HG03135 (cell line): ENCODE results near the gene DYNLT3.

Experiments
- ATAC-seq: cut with Tn5 transposase; IDR thresholded peaks from one replicate; pipeline ENCODE4 v1.9.1; 2021; ENCODE audit warnings: mild to moderate bottlenecking, moderate library complexity; ENCODE audit not compliant: unreplicated experiment

Gene DYNLT3, protein sequence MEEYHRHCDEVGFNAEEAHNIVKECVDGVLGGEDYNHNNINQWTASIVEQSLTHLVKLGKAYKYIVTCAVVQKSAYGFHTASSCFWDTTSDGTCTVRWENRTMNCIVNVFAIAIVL

DNA sequence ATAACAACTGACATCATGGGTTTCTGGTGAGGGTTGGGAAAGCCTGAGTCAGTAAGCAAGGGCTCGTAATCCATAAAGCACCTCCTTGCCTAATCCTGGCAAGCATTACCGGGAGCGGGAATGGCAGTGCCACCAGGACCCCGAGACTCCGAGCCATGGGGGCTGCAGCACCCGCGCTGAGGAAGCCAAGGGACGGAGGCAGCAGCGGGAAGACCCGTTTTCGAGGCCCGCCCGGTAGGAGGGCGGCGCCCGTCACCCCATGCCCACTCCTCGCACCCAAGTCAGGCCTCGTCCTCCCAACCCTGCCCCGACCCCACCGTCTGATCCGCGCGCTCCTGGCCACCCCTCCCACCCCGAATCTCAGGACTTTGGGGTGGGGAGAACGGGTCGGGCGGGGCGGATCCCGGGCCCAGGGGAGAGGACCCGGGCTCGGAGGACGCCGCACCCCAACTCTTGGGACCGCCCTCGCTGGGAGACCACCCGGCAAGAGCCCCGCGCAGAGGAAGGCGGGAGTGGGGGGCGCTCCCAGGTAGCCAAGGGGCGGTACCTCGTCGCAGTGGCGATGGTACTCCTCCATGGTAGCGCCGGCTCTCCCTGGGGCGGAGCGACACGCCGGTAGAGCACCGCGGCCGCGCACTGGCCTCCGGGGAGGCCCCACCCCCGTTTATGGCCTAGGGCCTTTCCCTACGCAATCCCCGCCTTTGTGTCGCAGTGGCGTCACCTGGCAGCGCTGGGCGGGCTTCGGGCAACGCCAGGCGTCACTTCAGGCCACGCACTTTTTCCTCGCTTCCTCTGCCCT, at the start of gene DYNLT3:
Gene DYNLT3 (minus strand): TSS at position 638 of the 799 bp plus-strand sequence. CDS start 61 bp downstream, at position 577.
- peak; percentile 99 for ATAC-seq

DNA sequence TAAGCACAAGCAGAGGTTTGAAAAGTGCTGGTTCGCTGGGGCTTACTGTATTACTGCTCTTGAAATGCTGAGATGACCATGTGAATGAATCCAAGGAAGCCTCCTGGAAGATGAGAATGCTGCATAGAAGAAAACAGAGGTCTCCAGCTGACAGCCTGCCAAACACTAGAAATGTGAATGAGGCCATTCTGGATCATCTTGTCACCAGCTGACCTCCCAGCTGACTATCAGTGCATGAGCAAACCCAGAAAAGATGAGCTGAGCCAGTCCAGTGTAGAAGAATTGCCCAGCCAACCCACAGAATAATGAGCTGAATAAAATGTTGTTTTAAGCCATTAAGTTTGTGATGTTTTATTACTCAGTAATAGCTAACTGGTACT, 49.1 kb upstream of the DYNLT3 start:
- ATAC-seq: no peak

DNA sequence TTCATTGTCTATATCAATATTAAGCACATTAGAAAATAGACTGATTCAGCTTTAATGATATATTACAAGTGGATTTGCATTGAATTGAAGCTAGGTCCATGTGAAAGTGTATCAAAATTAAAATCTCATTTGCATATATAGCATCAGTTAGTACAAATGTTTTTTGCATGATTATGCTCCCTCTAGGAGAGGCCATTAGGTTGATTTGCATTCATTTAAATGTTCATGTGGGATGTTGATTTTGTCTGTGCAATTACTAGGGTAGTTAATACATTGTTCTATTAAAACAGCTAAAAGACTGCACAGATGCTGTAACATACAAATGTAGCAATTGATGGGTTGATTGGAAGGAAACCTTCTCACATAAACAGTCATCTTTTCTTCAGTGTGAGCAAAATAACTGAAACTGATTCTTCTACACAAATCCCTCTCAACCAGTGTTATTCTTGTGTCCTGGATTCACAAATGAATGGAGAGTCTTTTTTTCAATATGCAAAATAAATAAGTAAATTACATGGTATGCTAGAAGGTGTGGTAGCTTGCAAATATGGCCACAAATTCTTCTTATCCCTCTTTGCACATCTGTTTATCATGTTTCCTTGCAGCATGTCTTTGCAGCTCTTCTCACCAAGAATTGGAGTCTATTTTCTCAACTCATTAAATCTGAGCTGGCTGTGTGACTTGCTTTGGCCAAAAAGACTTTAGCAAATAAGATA, 48.6 kb upstream of the DYNLT3 start:
- no peak for ATAC-seq

DNA sequence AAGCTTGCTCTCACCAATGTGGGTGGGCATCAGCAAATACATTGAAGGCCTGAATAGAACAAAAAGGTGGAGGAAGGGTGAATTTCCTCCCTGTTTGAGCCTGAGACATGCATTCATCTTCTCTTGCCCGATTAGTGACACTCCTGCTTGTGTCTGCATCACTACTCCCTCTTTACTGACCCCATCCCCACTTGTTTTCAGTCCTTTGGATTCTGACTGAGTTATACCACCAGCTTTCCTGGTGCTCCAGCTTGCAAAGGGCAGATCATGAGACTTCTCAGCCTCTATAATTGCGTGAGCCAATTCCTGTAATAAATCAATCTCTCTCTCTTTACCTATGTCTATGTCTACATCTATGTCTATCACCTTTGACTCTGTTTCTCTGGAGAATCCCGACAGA, 47.4 kb upstream of the DYNLT3 start:
- no peak for ATAC-seq

DNA sequence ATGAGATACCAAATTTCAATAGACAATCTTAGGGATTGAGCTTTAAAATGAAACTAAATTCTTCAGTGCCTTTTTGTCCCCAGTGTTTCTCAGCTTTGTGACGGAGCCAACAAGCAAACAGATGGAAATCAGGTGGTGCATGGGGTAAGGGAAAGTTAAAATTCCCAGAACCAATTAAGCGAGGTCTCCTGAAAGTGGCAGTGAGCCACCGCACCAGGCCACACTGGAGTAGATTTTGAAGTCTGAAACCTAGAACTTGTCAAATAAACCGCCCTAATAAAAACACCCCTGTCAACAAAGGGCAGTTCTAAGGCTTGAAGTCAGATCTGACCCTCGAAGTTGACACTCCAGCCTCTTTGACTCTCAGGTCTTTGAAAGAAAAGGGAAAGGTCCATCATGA, 40.6 kb upstream of the DYNLT3 start:
- no peak for ATAC-seq

DNA sequence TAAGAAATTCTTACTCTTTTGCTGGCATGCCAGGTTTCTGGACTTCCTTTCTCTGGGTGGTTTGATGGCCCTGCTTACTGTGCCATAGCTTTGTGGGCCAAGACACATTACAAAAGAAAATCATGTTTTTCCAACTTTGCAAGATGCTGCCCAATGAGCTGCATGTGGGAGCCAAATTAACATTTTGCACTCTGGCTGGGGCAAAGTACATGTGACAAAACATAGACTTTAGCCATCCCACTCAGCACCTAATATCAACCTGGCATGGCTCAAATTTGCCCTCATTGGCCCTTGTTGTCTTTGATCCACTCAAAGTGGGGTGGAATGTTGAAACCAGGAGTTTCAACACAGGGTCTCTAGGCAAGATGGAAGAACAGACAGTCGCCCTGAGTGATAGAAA, 40.0 kb upstream of the DYNLT3 start:
- ATAC-seq: no peak

DNA sequence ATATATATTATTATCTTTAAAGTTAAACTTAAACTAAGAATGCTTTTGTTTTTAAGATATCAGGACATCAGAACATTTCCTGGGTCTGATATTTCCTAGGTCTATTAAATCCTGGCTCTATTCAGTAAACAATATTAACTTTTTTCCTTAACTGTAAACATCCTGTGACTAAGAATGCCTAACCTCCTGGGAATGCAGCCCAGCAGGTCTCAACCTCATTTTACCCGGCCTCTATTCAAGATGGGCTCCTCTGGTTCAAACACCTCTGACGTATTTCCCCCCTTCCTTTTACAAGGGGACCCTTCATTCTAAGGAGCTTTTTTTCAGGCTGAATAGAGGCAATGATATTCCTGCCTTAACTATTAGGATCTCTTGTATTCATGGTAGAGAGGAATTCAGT, 35.8 kb upstream of the DYNLT3 start:
- ATAC-seq: no peak

DNA sequence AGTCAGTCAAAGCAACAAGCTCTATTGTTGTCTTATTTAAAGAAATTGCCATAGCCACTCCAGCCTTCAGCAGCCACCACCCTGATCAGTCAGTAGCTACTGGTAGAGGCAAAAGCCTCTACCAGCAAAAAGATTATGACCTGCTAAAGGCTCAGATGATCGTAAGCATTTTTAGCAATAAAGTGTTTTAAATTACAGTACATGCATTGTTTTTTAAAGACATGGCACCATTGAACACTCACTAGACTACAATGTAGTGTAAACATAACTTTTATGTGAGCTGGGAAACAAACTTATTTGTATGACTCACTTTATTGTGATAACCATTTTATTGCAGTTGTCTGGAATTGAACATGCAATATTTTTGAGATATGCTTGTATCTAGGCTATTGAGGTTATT, 32.3 kb upstream of the DYNLT3 start:
- ATAC-seq: no peak

DNA sequence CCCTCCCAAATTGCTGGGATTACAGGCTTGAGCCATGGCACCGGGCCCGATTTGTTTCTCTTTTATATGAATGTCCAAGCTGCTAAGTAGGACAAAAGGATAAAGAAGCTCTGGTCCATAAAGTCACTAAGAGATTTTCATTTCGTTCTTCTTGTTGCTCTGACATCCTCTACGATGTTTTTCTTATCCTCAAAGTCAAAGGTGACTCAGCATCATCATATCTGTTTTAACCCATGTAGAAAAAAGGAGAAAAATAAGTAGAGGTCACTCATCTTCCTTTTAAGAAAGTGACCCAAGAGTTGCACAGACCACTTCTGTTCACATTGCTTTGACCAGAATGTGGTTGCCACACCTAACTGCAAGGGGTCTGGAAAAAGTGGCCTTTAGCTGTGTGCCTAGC, 29.3 kb upstream of the DYNLT3 start:
- ATAC-seq: no peak

DNA sequence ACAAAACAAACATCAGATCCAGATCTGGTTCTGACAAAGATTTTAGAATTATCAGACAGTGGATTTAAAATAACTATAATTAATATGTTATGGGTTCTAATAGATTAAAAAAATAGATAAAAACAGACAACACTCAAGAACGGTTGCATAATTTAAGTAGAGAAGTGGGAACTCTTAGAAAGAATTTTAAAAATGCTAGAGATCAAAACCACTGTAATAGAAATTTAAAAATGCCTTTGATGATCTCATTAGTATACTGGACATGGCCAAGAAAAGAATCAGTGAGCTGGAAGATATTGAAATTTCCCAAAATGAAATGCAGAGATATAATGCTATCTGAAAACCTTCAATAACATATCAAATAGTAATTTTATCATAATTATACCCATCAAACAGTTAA, 28.3 kb upstream of the DYNLT3 start:
- ATAC-seq: no peak

DNA sequence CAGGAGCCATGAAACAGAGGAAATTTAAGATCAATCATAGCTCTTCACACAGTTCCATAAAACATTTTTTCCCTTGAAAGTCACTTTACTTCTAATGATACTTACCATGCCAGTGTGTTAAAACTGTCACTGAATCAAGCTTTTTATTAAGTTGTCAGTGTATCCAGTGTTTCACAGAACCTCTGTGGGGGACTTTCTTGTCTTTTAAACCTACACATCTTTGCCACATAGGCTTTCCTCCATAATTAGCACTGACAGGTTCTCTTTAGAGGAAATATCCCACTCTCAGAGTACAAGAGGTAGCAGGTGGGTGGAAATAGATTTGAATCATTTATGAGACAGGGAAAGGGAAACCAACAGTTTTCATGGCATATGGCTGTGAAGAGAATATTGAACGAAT, 25.8 kb upstream of the DYNLT3 start:
- no peak for ATAC-seq

DNA sequence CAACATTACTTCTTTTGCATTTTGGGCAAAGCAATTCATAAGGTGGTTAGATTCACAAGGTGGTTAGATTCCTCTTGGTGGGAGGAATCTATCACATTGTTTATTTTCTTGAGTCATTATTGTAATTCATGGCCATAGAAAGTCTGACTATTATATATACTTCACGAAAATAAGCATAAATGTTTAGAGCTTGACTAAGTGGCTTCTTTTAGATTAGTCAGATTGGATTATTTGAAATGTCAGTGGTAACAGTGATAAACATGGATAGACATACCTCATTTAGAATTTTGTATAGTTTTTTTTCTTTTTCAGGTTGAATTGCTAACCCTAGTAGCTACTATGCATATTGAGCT, 24.9 kb upstream of the DYNLT3 start:
- no peak for ATAC-seq

DNA sequence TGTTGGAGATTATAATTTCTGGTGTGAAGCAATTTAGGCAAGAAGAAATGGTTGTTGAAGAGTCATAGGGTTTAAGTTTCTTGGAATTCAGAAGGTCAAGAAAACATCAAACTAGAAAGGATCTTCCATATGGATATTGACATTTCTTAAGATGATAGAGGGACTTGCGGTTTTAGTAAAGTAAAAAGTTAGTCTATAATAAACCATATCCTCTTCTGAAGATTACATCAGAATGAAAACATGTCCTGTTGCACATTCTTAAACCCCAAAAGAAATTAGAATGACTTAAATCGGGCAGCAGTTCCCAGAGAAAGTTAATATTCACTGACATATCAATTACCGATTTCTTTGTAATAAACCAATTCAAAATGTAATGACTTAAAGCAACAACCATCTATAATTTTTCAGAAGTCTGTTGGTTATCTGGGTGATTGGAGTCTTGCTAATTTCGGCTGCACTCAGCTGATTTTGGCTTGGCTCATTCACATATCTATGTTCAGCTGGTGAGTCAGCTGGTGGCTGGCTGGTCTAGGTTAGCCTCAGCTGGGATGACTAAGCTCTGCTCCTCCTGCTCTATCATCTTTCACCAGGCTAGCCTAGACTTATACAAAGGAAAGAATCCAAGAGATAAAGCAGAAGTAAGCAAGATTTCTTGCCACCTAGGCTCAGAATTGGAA, 24.4 kb upstream of the DYNLT3 start:
- ATAC-seq: no peak

DNA sequence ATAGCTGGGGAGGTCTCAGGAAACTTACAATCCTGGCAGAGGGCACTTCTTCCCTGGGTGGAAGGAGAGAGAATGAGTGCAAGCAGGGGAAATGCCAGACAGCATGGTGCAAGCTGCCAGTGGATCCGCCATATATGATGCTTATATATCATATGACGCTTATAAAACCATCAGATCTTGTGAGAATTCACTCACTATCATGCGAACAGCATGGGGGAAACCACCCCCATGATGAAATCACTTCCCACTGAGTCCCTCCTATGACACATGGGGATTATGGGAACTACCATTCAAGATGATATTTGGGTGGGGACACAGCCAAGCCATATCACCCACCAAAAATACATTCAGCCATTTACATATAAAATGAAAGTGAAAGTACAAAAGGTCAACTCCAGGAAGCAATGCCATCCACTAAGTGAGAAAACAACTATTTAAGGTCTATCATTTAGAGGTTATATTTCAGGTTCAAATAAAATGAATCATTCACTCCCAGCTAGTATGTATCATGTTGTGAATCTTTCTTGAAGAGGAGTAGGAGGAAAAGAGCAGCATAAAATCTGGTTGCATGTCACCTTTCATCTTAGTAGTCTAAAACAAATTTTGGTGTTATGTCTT, 20.3 kb upstream of the DYNLT3 start:
- ATAC-seq: no peak

DNA sequence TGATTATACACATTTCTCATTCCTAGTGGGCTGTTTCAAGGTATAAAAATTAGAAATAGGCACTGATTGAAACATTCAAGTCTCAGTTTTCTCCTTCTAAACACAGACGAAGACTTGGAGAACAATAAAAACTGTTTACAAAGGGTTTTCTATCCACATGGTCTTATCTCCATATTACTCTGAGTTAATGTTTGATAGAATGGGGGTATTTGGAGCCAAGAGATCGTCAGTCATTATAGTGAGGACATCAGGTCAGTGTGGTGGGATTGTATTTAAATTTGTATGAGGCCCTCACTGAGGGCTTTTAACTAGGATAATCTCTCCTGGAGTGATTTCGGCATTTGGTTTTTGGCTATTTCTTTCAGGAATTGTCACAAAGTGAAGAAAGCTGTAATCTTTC, 16.4 kb upstream of the DYNLT3 start:
- no peak for ATAC-seq

DNA sequence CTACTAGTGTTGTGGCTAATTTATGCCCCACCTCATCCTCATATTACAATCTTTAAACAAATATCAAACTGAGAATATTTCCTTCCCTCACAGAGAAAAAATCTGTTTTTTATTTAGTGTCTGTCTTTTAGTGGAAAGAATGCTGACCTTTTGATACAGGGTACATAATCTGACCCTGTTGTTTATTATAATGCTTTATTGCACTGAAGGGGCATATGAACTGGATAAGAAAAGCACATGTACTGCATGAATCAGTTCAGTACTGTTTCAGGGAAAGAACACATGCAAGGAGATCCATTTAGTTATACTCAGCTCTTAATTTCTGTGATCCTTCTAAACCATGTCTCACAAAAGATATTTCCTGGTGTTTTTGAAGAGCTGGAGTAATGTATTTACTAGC, 15.5 kb upstream of the DYNLT3 start:
- ATAC-seq: no peak

DNA sequence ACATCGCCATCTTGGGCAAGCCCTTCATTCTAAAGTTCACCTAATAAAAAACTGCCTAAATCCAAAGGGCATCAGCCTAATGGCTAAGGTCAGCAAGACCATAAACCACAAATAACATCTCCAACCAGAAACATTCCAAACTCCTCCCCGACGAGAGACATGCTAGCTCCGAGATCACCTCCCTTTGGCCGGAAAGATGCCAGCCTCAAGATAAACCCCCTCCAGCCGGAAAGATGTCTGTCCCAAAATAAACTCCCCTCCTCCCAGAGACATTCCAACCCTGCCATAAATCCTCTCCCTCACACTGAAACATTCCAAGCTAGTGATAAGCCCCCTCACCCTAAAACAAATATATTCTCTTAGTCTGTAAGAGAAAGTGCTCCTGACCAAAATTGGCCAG, 13.3 kb upstream of the DYNLT3 start:
- ATAC-seq: no peak

DNA sequence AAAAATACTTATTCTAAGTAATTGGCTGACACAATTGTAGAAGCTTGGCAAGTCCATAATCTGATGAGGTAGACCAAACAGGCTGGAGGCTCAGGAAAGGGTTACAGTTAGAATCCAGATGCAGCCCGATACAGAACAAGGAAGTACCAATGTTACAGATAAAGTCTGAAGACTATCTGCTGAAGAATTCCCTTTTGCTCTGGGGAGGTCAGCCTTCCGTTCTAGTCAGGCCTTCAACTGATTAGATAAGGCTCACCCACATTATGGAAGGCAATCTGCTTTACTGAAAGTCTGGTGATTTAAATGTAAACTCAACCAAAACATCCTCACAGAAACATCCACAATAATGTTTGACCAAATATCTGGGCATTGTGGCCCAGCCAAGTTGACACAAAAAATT, 7.4 kb upstream of the DYNLT3 start:
- ATAC-seq: no peak

DNA sequence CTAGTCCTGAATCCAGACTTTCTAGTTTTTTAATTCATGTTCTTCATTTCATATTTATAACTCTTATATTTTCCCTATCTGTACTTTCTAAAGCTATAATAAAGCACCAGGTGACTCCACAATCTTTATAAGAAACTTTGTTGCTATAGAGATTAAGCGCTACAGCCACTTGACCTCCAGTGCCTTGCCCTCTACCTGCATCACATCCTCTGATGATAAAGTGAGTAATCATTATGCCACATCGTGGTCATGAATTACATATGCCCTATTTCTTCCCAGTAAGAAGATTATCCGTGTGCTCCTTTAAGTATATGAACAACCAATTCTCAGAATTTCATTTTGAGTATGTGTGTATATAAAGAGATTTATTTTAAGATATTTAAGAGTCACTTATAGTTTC, 6.8 kb upstream of the DYNLT3 start:
- no peak for ATAC-seq

DNA sequence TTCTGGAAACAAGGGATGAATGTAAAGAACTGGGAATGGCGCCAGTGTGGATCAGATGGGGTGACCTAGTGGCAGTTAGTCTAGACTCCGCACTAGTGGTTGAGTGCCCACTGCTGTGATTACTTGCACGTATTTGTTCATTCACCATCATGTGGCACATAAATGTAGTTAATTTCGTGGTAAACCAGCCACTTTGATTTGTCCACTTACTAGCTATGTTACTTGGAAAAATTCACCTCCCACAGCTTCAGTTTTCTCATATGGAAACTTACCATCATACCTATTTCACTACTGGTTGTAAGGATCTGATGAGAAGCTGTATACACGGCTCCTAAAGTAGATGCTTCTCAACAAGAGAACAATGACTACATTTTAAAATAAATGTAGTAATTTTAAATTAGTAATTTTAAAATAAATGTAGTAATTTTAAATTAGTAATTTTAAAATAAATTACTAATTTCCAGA, 394 bp upstream of the DYNLT3 start:
- peak; percentile 14 for ATAC-seq

DNA sequence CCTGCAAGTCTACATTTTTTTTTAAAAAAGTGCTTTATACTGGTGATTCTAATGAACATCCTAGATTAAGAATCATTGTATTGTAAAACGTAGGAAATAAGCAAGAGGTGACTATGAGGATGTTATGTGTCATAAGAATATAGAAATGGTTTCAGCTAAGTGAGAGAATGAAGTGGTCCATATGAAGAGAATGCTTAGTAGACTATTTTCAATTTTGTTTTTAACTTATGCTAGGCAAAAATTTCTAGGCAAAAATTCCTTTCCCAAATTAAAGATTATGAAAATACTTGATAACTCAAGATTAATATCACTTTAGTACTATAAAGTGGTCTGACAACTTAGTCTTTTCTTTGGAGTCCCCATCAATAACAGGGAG, 825 bp downstream of the DYNLT3 start:
- ATAC-seq: no peak
